Mucosa of descending colon (tissue), 3 donors: ENCODE data around the gene ATP5MC2. TPM values are rescaled to one million over a fixed set of nuclear protein-coding genes. Genes with fewer than 3 reads are reported as not detected.

Experiments
- ATAC-seq: fragments of 200-7000 bp; cut with Tn5 transposase; one replicate; pipeline ENCODE4 v1.9.1; 2020; ENCODE audit warnings: mild to moderate bottlenecking, moderate library complexity
- DNase-seq, 3 donors: peaks; one replicate each; pipeline ENCODE4 v3.0.0-alpha.2; 2020
- H3K36me3 ChIP-seq: fragments of 200-600 bp; one replicate; pipeline ENCODE4 v1.8.0; 2021; ENCODE audit warnings: low read depth, mild to moderate bottlenecking
- H3K4me1 ChIP-seq: fragments of 200-600 bp; one replicate; pipeline ENCODE4 v1.8.0; 2021; ENCODE audit warnings: low read depth, mild to moderate bottlenecking
- H3K4me3 ChIP-seq: fragments of 200-600 bp; one replicate; pipeline ENCODE4 v1.8.0; 2021; ENCODE audit warnings: mild to moderate bottlenecking
- H3K9me3 ChIP-seq: fragments of 200-600 bp; one replicate; pipeline ENCODE4 v1.8.0; 2021; ENCODE audit warnings: mild to moderate bottlenecking
- intact Hi-C, 2 donors: fragments of 100-400 bp; cut with DNase I in 1 of 2; cut with micrococcal nuclease in 1 of 2; formaldehyde crosslinking; loops; one replicate each; pipeline versions ENCODE4 v1.11.0 to v1.11.1; 2022; cut with DNase I, micrococcal nuclease
- total RNA-seq, 3 donors: library from RNA; stranded (reverse); fragmentation: NEBNext Ultra II Directional in 2 of 3; extraction: Animal tissue kit (Norgen Biotek cat#: 25700) in 2 of 3; gene quantifications; one replicate each; pipeline versions ENCODE4 v1.2.1 to v1.2.4, GENCODE V29; 2021 to 2023
- TF ChIP-seq, protein P1 (sequence below): fragments of 200-600 bp; IDR thresholded peaks from one replicate; pipeline ENCODE4 v1.8.0; 2022; ENCODE audit warnings: antibody characterized with exemption, mild to moderate bottlenecking
- donor health status: DM: no; HTN: no; CAD: no; lungs with moderate emphysema.
- donor health status: DM: no; HTN: no; CAD: no.
- donor health status: DM: no; HTN: yes; CAD: no.

Gene ATP5MC2
- total RNA-seq, 3 donors from 2014 or later: 328 to 354 (median 349) TPM

DNA sequence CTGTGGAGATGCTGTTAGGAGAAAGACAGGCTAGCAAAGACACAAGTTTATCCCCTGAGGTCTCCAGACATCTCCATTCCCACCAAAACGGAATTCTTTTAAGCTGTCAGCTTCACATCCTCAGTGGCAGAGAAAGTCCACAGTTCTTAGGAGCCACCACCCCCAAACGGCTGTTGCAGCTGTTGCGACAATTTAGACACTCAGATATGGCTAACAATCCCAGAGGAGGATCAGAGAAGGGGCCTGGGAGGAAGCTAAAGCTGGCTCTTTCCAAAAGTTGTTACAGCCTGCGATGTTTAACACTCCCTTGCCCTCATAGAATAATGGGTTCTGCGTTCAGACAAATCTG, 1.9 kb upstream of the ATP5MC2 start:
- H3K4me3 ChIP-seq: no peak overlapping the region
- intact Hi-C loops: loop anchor here (10.0 kb wide), 2 partner anchors 123 to 133 kb away; no protein-coding TSS in a partner anchor
- H3K36me3 ChIP-seq: no peaks in the 10 kb centered on the region
- no peaks in the 10 kb centered on the region for H3K9me3 ChIP-seq
- peaks cover 19% of the 10 kb centered on the region for H3K4me1 ChIP-seq
- DNase-seq (no peak), ATAC-seq (no peak)
- TF ChIP-seq, protein P1, sequence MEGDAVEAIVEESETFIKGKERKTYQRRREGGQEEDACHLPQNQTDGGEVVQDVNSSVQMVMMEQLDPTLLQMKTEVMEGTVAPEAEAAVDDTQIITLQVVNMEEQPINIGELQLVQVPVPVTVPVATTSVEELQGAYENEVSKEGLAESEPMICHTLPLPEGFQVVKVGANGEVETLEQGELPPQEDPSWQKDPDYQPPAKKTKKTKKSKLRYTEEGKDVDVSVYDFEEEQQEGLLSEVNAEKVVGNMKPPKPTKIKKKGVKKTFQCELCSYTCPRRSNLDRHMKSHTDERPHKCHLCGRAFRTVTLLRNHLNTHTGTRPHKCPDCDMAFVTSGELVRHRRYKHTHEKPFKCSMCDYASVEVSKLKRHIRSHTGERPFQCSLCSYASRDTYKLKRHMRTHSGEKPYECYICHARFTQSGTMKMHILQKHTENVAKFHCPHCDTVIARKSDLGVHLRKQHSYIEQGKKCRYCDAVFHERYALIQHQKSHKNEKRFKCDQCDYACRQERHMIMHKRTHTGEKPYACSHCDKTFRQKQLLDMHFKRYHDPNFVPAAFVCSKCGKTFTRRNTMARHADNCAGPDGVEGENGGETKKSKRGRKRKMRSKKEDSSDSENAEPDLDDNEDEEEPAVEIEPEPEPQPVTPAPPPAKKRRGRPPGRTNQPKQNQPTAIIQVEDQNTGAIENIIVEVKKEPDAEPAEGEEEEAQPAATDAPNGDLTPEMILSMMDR: no peak

DNA sequence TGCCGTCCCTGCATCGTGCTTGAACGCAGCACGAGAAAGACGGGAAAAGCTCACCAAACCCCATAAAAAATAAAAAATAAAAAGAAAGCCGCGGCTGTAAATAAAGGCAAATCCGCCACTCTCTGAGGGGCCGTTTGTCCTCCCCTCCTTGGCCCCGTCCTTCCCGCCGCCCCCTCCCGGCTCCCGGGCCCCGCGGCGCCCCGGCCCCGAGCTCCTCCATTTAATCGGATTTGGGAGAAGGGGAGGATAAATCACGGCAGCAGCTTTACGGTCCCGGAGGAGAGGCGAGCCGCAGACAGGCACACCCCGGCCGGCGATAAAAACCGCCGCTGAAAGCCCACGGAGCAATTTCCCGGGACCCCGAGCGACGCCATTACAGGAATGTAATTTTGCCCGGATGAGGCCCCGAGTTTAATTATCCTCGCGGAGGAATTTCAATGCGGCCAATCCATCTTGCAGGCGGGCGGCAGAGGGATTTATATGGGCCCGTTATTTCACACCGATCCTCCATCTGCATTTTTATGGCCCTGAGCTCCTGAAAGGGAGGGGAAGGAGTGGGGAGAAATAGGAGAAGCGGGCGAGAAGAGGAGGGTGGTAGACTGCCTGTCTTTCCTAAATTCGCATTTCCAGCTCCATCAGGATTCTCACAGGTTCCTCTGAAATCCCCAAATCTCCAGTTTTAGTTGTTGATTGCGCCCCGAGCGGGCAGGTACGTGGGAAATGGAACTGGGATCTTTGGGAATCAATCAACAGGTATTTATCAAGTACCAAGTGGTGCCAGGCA, 1.3 kb upstream of the ATP5MC2 start:
- H3K9me3 ChIP-seq: no peaks in the 10 kb centered on the region
- H3K4me1 ChIP-seq: peaks cover 19% of the 10 kb centered on the region
- TF ChIP-seq, protein P1: no peak
- DNase-seq (peak in 1 of 3 donors; percentile 51), ATAC-seq (no peak)
- H3K36me3 ChIP-seq: no peaks in the 10 kb centered on the region
- no peak overlapping the region for H3K4me3 ChIP-seq
- intact Hi-C loops: loop anchor here (10.0 kb wide), 2 partner anchors 122 to 132 kb away; no protein-coding TSS in a partner anchor

DNA sequence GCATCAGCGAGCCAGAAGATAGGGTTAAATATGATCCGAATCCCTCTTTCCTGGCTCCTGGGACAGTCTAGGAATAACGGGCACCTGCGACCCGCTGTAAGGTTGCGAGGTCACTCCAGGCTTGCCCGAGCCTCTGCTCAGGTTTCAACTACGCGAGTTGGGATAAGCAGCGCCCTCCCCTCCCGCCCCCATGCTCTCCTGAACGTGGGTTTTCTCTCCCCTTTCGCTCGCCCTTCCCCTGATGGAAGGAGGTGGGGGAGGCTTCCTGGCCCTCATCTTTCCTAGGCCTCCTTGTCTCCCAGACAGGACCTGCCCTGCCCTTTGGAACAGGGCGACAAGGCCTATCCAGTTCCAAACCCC, 753 bp upstream of the ATP5MC2 start:
- H3K4me3 ChIP-seq: peak overlapping the region; percentile 38
- H3K36me3 ChIP-seq: peaks cover 4% of the 10 kb centered on the region
- H3K9me3 ChIP-seq: no peaks in the 10 kb centered on the region
- H3K4me1 ChIP-seq: peaks cover 19% of the 10 kb centered on the region
- DNase-seq (peak; percentile 43 to 63 (median 56)), ATAC-seq (peak; percentile 6)
- TF ChIP-seq, protein P1: no peak
- intact Hi-C loops: loop anchor here (10.0 kb wide), 2 partner anchors 122 to 132 kb away; no protein-coding TSS in a partner anchor

DNA sequence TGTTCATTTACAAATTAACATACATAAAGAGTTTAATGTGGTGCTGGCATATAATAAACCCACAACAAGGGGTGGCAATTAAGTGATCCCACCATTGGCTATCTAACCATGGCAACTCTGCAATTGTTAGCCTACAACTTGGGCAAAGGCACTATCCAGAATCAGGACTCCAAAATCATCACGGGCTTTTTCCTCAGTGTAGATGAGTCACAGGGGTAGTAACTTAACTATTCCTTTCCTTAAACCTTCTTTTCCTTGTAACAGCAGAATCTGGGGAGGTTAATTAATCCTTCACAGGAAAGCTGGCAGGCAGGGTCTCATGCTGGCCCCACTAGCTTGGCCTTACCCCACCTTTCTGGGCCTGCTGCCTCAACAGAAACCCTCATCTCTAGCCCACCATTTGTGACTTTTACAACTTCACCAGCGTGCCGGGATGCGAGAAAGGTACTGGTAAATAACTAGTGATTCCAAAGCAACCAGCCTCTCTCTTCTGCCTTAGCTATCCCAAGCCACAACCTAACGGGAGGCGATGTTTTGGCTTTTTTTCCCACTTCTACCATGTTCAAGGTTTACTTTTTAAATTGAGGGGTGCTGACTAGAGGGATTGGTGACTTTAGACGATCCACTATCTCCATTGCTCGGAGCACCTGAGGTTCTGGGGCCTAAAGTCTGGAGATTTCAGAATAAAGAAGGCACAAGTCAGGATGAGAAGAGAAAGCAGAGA, 744 bp downstream of the ATP5MC2 start:
- ATAC-seq: no peak
- Histone ChIP-seq H3K36me3 (peaks cover 10% of the 10 kb centered on the region), H3K4me3 (peak overlapping the region; percentile 38), H3K9me3 (no peaks in the 10 kb centered on the region), H3K4me1 (peaks cover 19% of the 10 kb centered on the region)
- DNase-seq: peak in 1 of 3 donors; percentile 17
- intact Hi-C loops: loop anchor here (10.0 kb wide), 2 partner anchors 120 to 130 kb away; no protein-coding TSS in a partner anchor
- TF ChIP-seq, protein P1: no peak

DNA sequence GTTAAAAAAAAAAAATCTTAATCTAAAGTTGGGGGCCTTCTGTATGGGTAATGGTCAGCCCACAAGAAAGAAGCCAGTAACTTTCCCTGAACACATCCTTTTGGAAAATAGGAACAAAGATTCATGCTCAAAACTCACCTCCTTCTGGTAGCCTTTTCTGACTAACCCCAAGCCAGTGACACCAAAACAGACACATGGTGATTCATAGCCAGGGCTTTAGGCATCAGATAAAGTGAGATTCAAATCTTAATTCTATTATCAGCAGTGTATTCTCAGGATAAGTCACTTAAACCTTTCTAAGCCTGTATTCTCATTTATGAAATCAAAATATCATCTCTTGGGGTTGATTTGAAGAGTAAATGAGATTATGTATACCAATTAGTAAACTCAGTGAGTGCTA, 4.9 kb downstream of the ATP5MC2 start:
- TF ChIP-seq, protein P1: no peak
- H3K36me3 ChIP-seq: peaks cover 10% of the 10 kb centered on the region
- no peak for DNase-seq
- peaks cover 11% of the 10 kb centered on the region for H3K4me1 ChIP-seq
- intact Hi-C loops: loop anchor here (10.0 kb wide), 2 partner anchors 116 to 126 kb away; no protein-coding TSS in a partner anchor
- no peak for ATAC-seq
- no peak overlapping the region for H3K4me3 ChIP-seq
- no peaks in the 10 kb centered on the region for H3K9me3 ChIP-seq
